NCI-H2081 (cell line): ENCODE data around the gene ZBTB21.
A peak's percentile ranks its signal among the peaks of the same experiment; 100 is the strongest.

Experiments
- DNase-seq, 2 experiments: peaks; one replicate each; lab custom pipeline; 2025; lab: John Stamatoyannopoulos, UW

Gene ZBTB21

GRCh38 chr21:42039911-42040351 is 29.8 kb upstream of the ZBTB21 start:
- DNase-seq: no peak

GRCh38 chr21:42039470-42039901 is 29.3 kb upstream of the ZBTB21 start:
- DNase-seq: no peak

GRCh38 chr21:42038826-42039425 is 28.8 kb upstream of the ZBTB21 start:
- DNase-seq: no peak

GRCh38 chr21:42038393-42038792 is 28.2 kb upstream of the ZBTB21 start:
- no peak for DNase-seq

GRCh38 chr21:42037943-42038342 is 27.8 kb upstream of the ZBTB21 start:
- DNase-seq: no peak

GRCh38 chr21:42037516-42037915 is 27.4 kb upstream of the ZBTB21 start:
- no peak for DNase-seq

- no peak for DNase-seq
Observed at GRCh38 chr21:42036313-42036712, 26.2 kb upstream of the ZBTB21 start.

GRCh38 chr21:42032968-42033367 is 22.8 kb upstream of the ZBTB21 start:
- no peak for DNase-seq

GRCh38 chr21:42032266-42032665 is 22.1 kb upstream of the ZBTB21 start:
- DNase-seq: no peak

GRCh38 chr21:42031816-42032215 is 21.7 kb upstream of the ZBTB21 start:
- DNase-seq: peak in 1 of 2 experiments; percentile 24

GRCh38 chr21:42031241-42031640 is 21.1 kb upstream of the ZBTB21 start:
- no peak for DNase-seq

GRCh38 chr21:42030311-42030710 is 20.2 kb upstream of the ZBTB21 start:
- no peak for DNase-seq

- DNase-seq: no peak
Observed at GRCh38 chr21:42028766-42029425, 18.7 kb upstream of the ZBTB21 start.

- DNase-seq: no peak
Observed at GRCh38 chr21:42027822-42028765, 17.9 kb upstream of the ZBTB21 start.

- no peak for DNase-seq
Observed at GRCh38 chr21:42027085-42027821, 17.1 kb upstream of the ZBTB21 start.

- no peak for DNase-seq
Observed at GRCh38 chr21:42026082-42026435, 15.9 kb upstream of the ZBTB21 start.

- DNase-seq: no peak
Observed at GRCh38 chr21:42025376-42026081, 15.4 kb upstream of the ZBTB21 start.

- DNase-seq: no peak
Observed at GRCh38 chr21:42022906-42023305, 12.7 kb upstream of the ZBTB21 start.

GRCh38 chr21:42022091-42022430 is 11.9 kb upstream of the ZBTB21 start:
- DNase-seq: no peak

GRCh38 chr21:42021371-42022090 is 11.4 kb upstream of the ZBTB21 start:
- DNase-seq: peak; percentile 58 to 62

- no peak for DNase-seq
Observed at GRCh38 chr21:42019706-42020105, 9.5 kb upstream of the ZBTB21 start.
